Endodermal cell (in vitro differentiated cells): ENCODE data around the gene TUBA3C. TPM values are rescaled to one million over a fixed set of nuclear protein-coding genes. Genes with fewer than 3 reads are reported as not detected.

Source experiments
- DNase-seq: peaks from one replicate; pipeline ENCODE4 v3.0.0-alpha.2; 2017
- H3K27ac ChIP-seq: 2 replicates; pipeline ENCODE4 v1.5.1; 2013; ENCODE audit warnings: mild to moderate bottlenecking, low read depth, low read length, moderate library complexity
- H3K27me3 ChIP-seq: 2 replicates; pipeline ENCODE4 v1.6.1; 2013; ENCODE audit warnings: mild to moderate bottlenecking, low read length, moderate library complexity; ENCODE audit not compliant: insufficient read depth, control insufficient read depth, poor library complexity, severe bottlenecking
- H3K36me3 ChIP-seq: 2 replicates; pipeline ENCODE4 v1.7.0; 2013; ENCODE audit warnings: mild to moderate bottlenecking, low read length, moderate library complexity; ENCODE audit not compliant: control insufficient read depth, insufficient read depth
- H3K4me1 ChIP-seq: one replicate; pipeline ENCODE4 v1.7.0; 2013; ENCODE audit warnings: low read length; ENCODE audit not compliant: control insufficient read depth, insufficient read depth
- H3K4me3 ChIP-seq: 2 replicates; pipeline ENCODE4 v1.5.1; 2013; ENCODE audit warnings: mild to moderate bottlenecking, low read length, moderate library complexity
- H3K9ac ChIP-seq: 2 replicates; pipeline ENCODE4 v1.6.1; 2013; ENCODE audit warnings: mild to moderate bottlenecking, low read length, moderate library complexity; ENCODE audit not compliant: poor library complexity, severe bottlenecking; ENCODE audit errors: extremely low read depth
- H3K9me3 ChIP-seq: 2 replicates; pipeline ENCODE4 v1.6.1; 2013; ENCODE audit warnings: mild to moderate bottlenecking, low read length, moderate library complexity; ENCODE audit not compliant: control insufficient read depth
- H3K27ac Mint-ChIP-seq: 2 replicates; pipeline ENCODE4 v1.8.0; 2020; ENCODE audit warnings: mixed read lengths
- H3K27me3 Mint-ChIP-seq: 2 replicates; pipeline ENCODE4 v1.8.0; 2021; ENCODE audit warnings: mild to moderate bottlenecking, mixed read lengths; ENCODE audit not compliant: insufficient read depth
- H3K36me3 Mint-ChIP-seq: 2 replicates; pipeline ENCODE4 v1.8.0; 2020; ENCODE audit warnings: low read depth, mixed read lengths
- H3K4me1 Mint-ChIP-seq: 2 replicates; pipeline ENCODE4 v1.8.0; 2020; ENCODE audit warnings: mixed read lengths
- H3K4me3 Mint-ChIP-seq: 2 replicates; pipeline ENCODE4 v1.8.0; 2020; ENCODE audit warnings: mild to moderate bottlenecking, moderate library complexity, mixed read lengths
- H3K9me3 Mint-ChIP-seq: 2 replicates; pipeline ENCODE4 v1.8.0; 2020; ENCODE audit warnings: mild to moderate bottlenecking, mixed read lengths
- WGBS, 2 experiments: methylation state at CpG; one replicate each; pipeline versions ENCODE4 v1.1.5 to v1.1.7; 2013; ENCODE audit warnings: missing lambda C conversion rate in 2 of 2, mixed read lengths in 1 of 2; ENCODE audit not compliant: insufficient coverage in 1 of 2, insufficient read length in 1 of 2; 5-methylcytosine and 5-hydroxymethylcytosine counted together
- total RNA-seq, 2 donors: library from RNA; stranded (reverse); fragmentation: NEBNext Ultra II Directional in 1 of 2; extraction: Animal tissue kit (Norgen Biotek cat#: 25700) in 1 of 2; gene quantifications; 2 replicates in 1 of 2; 3 replicates in 1 of 2; pipeline ENCODE4 v1.2.1, GENCODE V29; 2021
- TF ChIP-seq, protein P1 (sequence below): fragments of 200-600 bp; sonication (generic); conservative IDR thresholded peaks from 2 replicates; pipeline ENCODE4 v1.5.0; 2021; ENCODE audit warnings: antibody characterized with exemption, mild to moderate bottlenecking

The TUBA3C gene
- total RNA-seq, 2 donors from 2014 or later = not detected

DNA sequence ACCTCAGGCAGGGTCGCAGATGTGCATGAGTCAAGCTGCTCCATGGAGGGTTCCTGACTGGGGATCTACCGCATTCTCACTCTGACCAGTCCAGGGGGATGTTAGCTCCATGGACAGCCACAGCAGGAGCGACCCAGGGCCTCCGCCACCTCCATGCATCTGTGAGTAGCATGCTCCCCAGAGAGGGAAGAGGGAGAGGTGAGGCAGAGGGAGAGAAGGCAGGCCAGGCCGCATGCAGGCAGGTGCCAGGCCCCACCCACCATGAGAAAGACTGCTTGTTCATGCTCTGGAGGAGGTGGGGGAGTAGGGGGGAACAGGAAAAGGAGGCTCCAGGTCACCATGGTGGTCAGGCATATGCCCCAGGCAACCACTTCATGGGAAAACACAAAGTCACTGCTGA, 20.3 kb downstream of the TUBA3C start:
- WGBS, 2 experiments = 65 to 70% methylated on average over 4 to 5 of the region's 5 CpGs
- DNase-seq = no peak

DNA sequence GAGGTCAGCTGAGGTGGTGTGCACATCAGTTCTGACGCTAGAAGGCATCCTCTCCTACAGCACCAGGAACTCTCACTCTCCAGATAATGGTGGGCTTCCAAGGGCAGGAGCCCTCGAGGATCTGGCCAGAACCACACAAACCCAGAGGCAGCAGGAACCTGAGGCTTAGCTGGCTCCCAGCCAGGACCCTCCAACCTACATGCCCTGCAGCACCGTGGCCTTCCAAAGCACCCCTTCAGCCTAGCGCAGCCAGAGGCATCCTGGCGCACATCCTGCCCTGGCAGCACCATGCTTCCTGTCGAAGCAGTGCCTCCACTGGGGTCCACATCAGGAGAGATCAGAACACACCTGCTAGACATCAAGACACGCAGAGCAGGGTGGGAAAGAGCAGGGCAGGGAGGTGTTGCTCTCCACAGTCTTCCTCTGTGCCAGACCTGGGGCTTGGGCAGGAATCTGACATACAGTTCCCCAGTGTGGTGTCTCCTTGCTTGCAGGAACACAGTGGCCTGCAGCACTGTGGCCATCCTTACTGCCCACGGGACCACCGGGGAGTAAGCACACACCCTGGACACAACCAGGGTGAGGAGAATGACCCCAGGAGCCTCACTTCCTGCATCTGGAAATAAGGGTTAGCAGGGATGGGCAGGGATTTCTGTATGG, 21.7 kb downstream of the TUBA3C start:
- H3K9me3 Mint-ChIP-seq = peaks cover 98% of the 10 kb centered on the region
- 70 to 85% methylated on average over 2 to 9 of the region's 9 CpGs for WGBS, 2 experiments

More for the DNA sequence above, 20.3 kb downstream of the TUBA3C start:
- Histone ChIP-seq H3K27me3 (no peaks in the 10 kb centered on the region), H3K27ac (no peak overlapping the region), H3K9ac (no peak overlapping the region), H3K4me3 (no peak overlapping the region), H3K36me3 (no peaks in the 10 kb centered on the region), H3K4me1 (no peaks in the 10 kb centered on the region), H3K9me3 (peaks cover 67% of the 10 kb centered on the region)
- TF ChIP-seq, protein P1, sequence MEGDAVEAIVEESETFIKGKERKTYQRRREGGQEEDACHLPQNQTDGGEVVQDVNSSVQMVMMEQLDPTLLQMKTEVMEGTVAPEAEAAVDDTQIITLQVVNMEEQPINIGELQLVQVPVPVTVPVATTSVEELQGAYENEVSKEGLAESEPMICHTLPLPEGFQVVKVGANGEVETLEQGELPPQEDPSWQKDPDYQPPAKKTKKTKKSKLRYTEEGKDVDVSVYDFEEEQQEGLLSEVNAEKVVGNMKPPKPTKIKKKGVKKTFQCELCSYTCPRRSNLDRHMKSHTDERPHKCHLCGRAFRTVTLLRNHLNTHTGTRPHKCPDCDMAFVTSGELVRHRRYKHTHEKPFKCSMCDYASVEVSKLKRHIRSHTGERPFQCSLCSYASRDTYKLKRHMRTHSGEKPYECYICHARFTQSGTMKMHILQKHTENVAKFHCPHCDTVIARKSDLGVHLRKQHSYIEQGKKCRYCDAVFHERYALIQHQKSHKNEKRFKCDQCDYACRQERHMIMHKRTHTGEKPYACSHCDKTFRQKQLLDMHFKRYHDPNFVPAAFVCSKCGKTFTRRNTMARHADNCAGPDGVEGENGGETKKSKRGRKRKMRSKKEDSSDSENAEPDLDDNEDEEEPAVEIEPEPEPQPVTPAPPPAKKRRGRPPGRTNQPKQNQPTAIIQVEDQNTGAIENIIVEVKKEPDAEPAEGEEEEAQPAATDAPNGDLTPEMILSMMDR = no peak
- Mint-ChIP-seq H3K4me1 (no peaks in the 10 kb centered on the region), H3K36me3 (peaks cover 3% of the 10 kb centered on the region), H3K9me3 (peaks cover 97% of the 10 kb centered on the region), H3K27ac (no peak overlapping the region), H3K4me3 (no peak overlapping the region), H3K27me3 (no peaks in the 10 kb centered on the region)

DNA sequence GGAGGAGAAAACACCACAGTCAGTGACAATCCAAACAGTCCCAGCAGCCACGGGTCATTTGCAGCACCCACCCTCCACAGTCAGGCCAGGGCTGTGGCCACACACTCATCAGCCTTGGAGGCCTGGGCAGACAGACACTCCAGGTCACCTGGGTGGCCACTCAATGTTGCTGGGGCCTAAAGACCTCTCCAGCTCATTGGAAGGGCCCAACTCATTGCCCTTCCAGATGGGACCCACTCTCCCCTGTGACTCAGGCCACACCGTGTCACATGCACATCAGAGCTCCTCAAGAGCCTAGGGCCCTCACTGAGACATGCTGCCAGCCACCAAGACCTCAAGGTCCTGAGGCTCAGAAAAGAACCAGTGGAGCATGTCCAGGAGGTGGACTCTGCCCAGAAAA, 22.4 kb downstream of the TUBA3C start:
- 66 to 100% methylated on average over 1 to 2 of the region's 2 CpGs for WGBS, 2 experiments
- Mint-ChIP-seq H3K36me3 (peaks cover 5% of the 10 kb centered on the region), H3K4me1 (no peaks in the 10 kb centered on the region), H3K4me3 (no peak overlapping the region), H3K27me3 (no peaks in the 10 kb centered on the region), H3K27ac (no peak overlapping the region), H3K9me3 (peaks cover 98% of the 10 kb centered on the region)
- TF ChIP-seq, protein P1 = no peak
- peaks cover 64% of the 10 kb centered on the region for H3K9me3 ChIP-seq
- H3K36me3 ChIP-seq = no peaks in the 10 kb centered on the region
- H3K27me3 ChIP-seq = no peaks in the 10 kb centered on the region
- H3K27ac ChIP-seq = no peak overlapping the region
- no peak for DNase-seq
- H3K9ac ChIP-seq = no peak overlapping the region
- no peak overlapping the region for H3K4me3 ChIP-seq
- H3K4me1 ChIP-seq = no peaks in the 10 kb centered on the region

More for the DNA sequence above, 21.7 kb downstream of the TUBA3C start:
- Histone ChIP-seq H3K27me3 (no peaks in the 10 kb centered on the region), H3K4me3 (no peak overlapping the region), H3K36me3 (no peaks in the 10 kb centered on the region), H3K4me1 (no peaks in the 10 kb centered on the region), H3K27ac (no peak overlapping the region), H3K9me3 (peaks cover 68% of the 10 kb centered on the region), H3K9ac (no peak overlapping the region)
- Mint-ChIP-seq H3K4me1 (no peaks in the 10 kb centered on the region), H3K4me3 (no peak overlapping the region), H3K36me3 (peaks cover 3% of the 10 kb centered on the region), H3K27ac (no peak overlapping the region), H3K27me3 (no peaks in the 10 kb centered on the region)
- TF ChIP-seq, protein P1 = no peak
- DNase-seq = no peak
